HG03139 (cell line): Measurements from ENCODE around the gene NFAM1.

ENCODE experiments used
- ATAC-seq: cut with Tn5 transposase; IDR thresholded peaks from one replicate; pipeline ENCODE4 v1.9.1; 2021; ENCODE audit not compliant: unreplicated experiment

NFAM1 gene

GRCh38 chr22:42432020-42432596 lies at the start of gene NFAM1:
NFAM1 (minus strand) TSS chr22:42432403; CDS start chr22:42432357, 46 bp downstream.
- ATAC-seq = no peak

GRCh38 chr22:42475122-42475521 lies 42.9 kb upstream of the NFAM1 start:
- no peak for ATAC-seq

- ATAC-seq = no peak
Measured at GRCh38 chr22:42473484-42474193, 41.4 kb upstream of the NFAM1 start.

GRCh38 chr22:42472671-42473070 lies 40.5 kb upstream of the NFAM1 start:
- ATAC-seq = no peak

GRCh38 chr22:42471441-42471840 lies 39.2 kb upstream of the NFAM1 start:
- ATAC-seq = no peak

- no peak for ATAC-seq
Measured at GRCh38 chr22:42470366-42471082, 38.3 kb upstream of the NFAM1 start.

GRCh38 chr22:42468841-42469240 lies 36.6 kb upstream of the NFAM1 start:
- no peak for ATAC-seq

- no peak for ATAC-seq
Measured at GRCh38 chr22:42462016-42462415, 29.8 kb upstream of the NFAM1 start.

GRCh38 chr22:42461511-42461910 lies 29.3 kb upstream of the NFAM1 start:
- ATAC-seq = no peak

- ATAC-seq = no peak
Measured at GRCh38 chr22:42459287-42460063, 27.3 kb upstream of the NFAM1 start.

- no peak for ATAC-seq
Measured at GRCh38 chr22:42452916-42453315, 20.7 kb upstream of the NFAM1 start.

- no peak for ATAC-seq
Measured at GRCh38 chr22:42452456-42452855, 20.3 kb upstream of the NFAM1 start.

- ATAC-seq = no peak
Measured at GRCh38 chr22:42451499-42452145, 19.4 kb upstream of the NFAM1 start.

- no peak for ATAC-seq
Measured at GRCh38 chr22:42450862-42451261, 18.7 kb upstream of the NFAM1 start.

GRCh38 chr22:42446151-42446550 lies 13.9 kb upstream of the NFAM1 start:
- no peak for ATAC-seq

GRCh38 chr22:42444077-42444904 lies 12.1 kb upstream of the NFAM1 start:
- no peak for ATAC-seq

GRCh38 chr22:42443240-42444076 lies 11.3 kb upstream of the NFAM1 start:
- ATAC-seq = no peak

GRCh38 chr22:42442748-42443147 lies 10.5 kb upstream of the NFAM1 start:
- ATAC-seq = no peak

GRCh38 chr22:42440728-42441127 lies 8.5 kb upstream of the NFAM1 start:
- no peak for ATAC-seq
